Measurements from ENCODE around the gene CFAP410. TPM values are rescaled to one million over a fixed set of nuclear protein-coding genes. Genes with fewer than 3 reads are reported as not detected.

CFAP410 gene
- polyA plus RNA-seq, 1 of the 3 experiments (the other 2 are of a cell fraction) = 18.0 TPM

DNA sequence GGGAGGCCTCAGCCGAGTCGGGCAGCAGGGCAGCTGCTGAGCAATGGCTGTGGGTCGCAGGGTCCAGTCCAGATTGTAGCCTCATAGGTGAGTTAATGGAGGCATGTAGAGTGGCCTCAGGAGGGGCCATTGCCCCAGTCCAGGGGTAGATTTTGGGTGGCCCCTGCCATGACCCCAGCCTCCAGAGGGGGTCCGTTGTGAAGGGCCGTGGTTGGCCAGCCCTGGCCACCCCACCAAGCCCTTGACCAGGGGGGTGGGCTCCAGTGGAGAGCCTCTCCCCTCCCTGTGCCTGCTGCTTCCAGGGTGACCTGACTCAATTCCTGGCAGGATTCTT, 40.3 kb upstream of the CFAP410 start:
- ChIA-PET CTCF (no interaction called here), POLR2A (no interaction called here)
- no CpG with 5 or more reads among the region's 5 CpGs for WGBS (ENCODE audit: low lambda C conversion rate)
- Histone ChIP-seq H3K9me3 (no peaks in the 10 kb centered on the region), H4K20me1 (ENCODE audit: insufficient read depth) (no peaks in the 10 kb centered on the region), H3K27ac (ENCODE audit: low read depth in 2 of 2, low read length in 1 of 2) (no peak overlapping the region), H3K4me1 (ENCODE audit: control insufficient read depth in 1 of 2, insufficient read depth in 2 of 2, low read depth in 1 of 2, low read length in 1 of 2) (no peaks in the 10 kb centered on the region; a peak in 1 of 4 replicates), H3K4me3 (ENCODE audit: low read depth in 2 of 2, low read length in 1 of 2) (no peak overlapping the region), H3F3A (replicated peaks; ENCODE audit: insufficient read depth) (no peaks in the 10 kb centered on the region), H2AFZ (ENCODE audit: low read depth) (no peak overlapping the region), H3K36me3 (replicated peaks in 1 of 2; ENCODE audit: control insufficient read depth in 1 of 2, insufficient read depth in 2 of 2, low read length in 1 of 2) (no peaks in the 10 kb centered on the region), H3K27me3 (ENCODE audit: insufficient read depth) (peaks cover 60% of the 10 kb centered on the region), H3K9me2 (no peaks in the 10 kb centered on the region), H3K9ac (no peak overlapping the region), H3K79me2 (ENCODE audit: insufficient read depth) (no peaks in the 10 kb centered on the region), H3K4me2 (no peak overlapping the region)
- DNase-seq = peak; percentile 14
- TF ChIP-seq RCOR1 (IDR thresholded peaks at IDR 0.05; ENCODE audit: low read length) (no peak), JUND (IDR thresholded peaks at IDR 0.05) (no peak), TCF12 (IDR thresholded peaks at IDR 0.05) (no peak), GATA2 (CRISPR knock-in tag; IDR thresholded peaks at IDR 0.05) (no peak), YY1 (IDR thresholded peaks at IDR 0.05; ENCODE audit: low read depth) (no peak), FOXM1 (IDR thresholded peaks at IDR 0.05; ENCODE audit: low read depth) (no peak), EP300 (IDR thresholded peaks at IDR 0.05; ENCODE audit: borderline replicate concordance in 1 of 2, low read depth in 1 of 2, low read length in 1 of 2) (no peak), RFX5 (IDR thresholded peaks at IDR 0.05; ENCODE audit: low read length) (no peak), MXI1 (IDR thresholded peaks at IDR 0.05; ENCODE audit: low read depth, low read length) (no peak)
- TF ChIP-seq, protein P1, sequence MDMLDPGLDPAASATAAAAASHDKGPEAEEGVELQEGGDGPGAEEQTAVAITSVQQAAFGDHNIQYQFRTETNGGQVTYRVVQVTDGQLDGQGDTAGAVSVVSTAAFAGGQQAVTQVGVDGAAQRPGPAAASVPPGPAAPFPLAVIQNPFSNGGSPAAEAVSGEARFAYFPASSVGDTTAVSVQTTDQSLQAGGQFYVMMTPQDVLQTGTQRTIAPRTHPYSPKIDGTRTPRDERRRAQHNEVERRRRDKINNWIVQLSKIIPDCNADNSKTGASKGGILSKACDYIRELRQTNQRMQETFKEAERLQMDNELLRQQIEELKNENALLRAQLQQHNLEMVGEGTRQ (IDR thresholded peaks at IDR 0.05; ENCODE audit: borderline replicate concordance, low read depth, low read length) = no peak
- TF ChIP-seq, protein P2, sequence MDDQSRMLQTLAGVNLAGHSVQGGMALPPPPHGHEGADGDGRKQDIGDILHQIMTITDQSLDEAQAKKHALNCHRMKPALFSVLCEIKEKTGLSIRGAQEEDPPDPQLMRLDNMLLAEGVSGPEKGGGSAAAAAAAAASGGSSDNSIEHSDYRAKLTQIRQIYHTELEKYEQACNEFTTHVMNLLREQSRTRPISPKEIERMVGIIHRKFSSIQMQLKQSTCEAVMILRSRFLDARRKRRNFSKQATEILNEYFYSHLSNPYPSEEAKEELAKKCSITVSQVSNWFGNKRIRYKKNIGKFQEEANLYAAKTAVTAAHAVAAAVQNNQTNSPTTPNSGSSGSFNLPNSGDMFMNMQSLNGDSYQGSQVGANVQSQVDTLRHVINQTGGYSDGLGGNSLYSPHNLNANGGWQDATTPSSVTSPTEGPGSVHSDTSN (IDR thresholded peaks at IDR 0.05) = no peak

DNA sequence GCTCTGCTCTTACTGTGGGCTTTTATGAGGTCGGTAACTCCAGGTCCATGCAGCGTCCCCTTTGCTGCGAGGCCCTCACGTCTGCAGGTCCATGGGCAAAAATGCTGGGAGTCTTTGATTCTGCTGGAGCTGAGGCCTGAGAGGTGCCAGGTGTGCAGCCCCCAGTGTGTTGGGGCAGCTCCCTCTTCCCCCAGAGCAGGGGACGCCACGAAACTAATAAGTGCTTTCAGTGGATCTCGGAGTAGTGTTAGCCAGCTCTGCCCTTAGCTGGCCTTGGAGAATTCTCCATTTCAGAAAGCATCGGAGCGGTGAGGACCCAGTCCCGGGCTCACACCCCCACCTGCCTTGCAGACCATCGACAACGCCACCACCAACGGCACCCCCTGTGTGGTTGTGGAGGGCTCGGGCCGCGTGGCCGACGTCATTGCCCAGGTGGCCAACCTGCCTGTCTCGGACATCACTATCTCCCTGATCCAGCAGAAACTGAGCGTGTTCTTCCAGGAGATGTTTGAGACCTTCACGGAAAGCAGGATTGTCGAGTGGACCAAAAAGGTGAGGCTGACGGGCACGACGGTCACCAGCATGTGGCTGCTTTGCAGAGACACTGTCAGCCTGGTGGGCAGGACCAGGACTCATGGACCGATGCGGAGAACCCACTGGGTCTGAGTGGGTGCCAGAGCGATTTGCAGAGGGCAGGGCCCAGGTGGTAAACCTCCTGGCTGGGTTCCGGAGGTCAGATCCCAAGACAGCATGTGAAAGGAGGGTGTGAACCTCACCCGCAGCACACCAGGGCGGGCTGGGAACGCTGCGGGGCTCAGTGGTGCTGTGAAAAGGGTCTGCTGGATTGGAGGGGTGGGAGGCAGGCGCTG, 39.7 kb upstream of the CFAP410 start:
- H3F3A ChIP-seq (replicated peaks; ENCODE audit: insufficient read depth) = no peaks in the 10 kb centered on the region
- 44% methylated on average over 15 of the region's 34 CpGs for WGBS (ENCODE audit: low lambda C conversion rate)
- TF ChIP-seq EP300 (IDR thresholded peaks at IDR 0.05; ENCODE audit: borderline replicate concordance in 1 of 2, low read depth in 1 of 2, low read length in 1 of 2) = no peak
- no peak for TF ChIP-seq MEF2A (IDR thresholded peaks at IDR 0.05; ENCODE audit: borderline replicate concordance, low read depth)
- TF ChIP-seq, protein P2 (IDR thresholded peaks at IDR 0.05) = no peak
- no peak for TF ChIP-seq TAF1 (IDR thresholded peaks at IDR 0.05; ENCODE audit: borderline replicate concordance, low read depth, low read length)
- TF ChIP-seq RXRA (IDR thresholded peaks at IDR 0.05; ENCODE audit: borderline replicate concordance, low read depth) = no peak
- TF ChIP-seq YY1 (IDR thresholded peaks at IDR 0.05; ENCODE audit: low read depth) = no peak
- TF ChIP-seq FOSL2 (IDR thresholded peaks at IDR 0.05; ENCODE audit: borderline replicate concordance, low read depth) = no peak
- no peak for TF ChIP-seq JUND (IDR thresholded peaks at IDR 0.05)
- TF ChIP-seq, protein P3, sequence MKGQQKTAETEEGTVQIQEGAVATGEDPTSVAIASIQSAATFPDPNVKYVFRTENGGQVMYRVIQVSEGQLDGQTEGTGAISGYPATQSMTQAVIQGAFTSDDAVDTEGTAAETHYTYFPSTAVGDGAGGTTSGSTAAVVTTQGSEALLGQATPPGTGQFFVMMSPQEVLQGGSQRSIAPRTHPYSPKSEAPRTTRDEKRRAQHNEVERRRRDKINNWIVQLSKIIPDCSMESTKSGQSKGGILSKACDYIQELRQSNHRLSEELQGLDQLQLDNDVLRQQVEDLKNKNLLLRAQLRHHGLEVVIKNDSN (IDR thresholded peaks at IDR 0.05; ENCODE audit: borderline replicate concordance, low read depth) = no peak
- no peak for TF ChIP-seq ELF1 (IDR thresholded peaks at IDR 0.05)
- TF ChIP-seq RAD21 (IDR thresholded peaks at IDR 0.05; ENCODE audit: low read length) = no peak
- TF ChIP-seq, protein P4, sequence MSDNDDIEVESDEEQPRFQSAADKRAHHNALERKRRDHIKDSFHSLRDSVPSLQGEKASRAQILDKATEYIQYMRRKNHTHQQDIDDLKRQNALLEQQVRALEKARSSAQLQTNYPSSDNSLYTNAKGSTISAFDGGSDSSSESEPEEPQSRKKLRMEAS (IDR thresholded peaks at IDR 0.05; ENCODE audit: low read depth) = no peak
- TF ChIP-seq GABPA (IDR thresholded peaks at IDR 0.05; ENCODE audit: low read depth) = no peak
- TF ChIP-seq FOXJ3 (CRISPR knock-in tag; IDR thresholded peaks at IDR 0.05) = no peak
- TF ChIP-seq SIN3A (IDR thresholded peaks at IDR 0.05; ENCODE audit: borderline replicate concordance, low read depth, low read length) = no peak
- no peak for TF ChIP-seq TCF12 (IDR thresholded peaks at IDR 0.05)
- TF ChIP-seq, protein P5, sequence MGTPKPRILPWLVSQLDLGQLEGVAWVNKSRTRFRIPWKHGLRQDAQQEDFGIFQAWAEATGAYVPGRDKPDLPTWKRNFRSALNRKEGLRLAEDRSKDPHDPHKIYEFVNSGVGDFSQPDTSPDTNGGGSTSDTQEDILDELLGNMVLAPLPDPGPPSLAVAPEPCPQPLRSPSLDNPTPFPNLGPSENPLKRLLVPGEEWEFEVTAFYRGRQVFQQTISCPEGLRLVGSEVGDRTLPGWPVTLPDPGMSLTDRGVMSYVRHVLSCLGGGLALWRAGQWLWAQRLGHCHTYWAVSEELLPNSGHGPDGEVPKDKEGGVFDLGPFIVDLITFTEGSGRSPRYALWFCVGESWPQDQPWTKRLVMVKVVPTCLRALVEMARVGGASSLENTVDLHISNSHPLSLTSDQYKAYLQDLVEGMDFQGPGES (IDR thresholded peaks at IDR 0.05; ENCODE audit: low read depth, low read length) = no peak
- TF ChIP-seq FOXM1 (IDR thresholded peaks at IDR 0.05; ENCODE audit: low read depth) = no peak

More for the DNA sequence above, 39.7 kb upstream of the CFAP410 start:
- H3K27ac ChIP-seq (ENCODE audit: low read depth in 2 of 2, low read length in 1 of 2) = no peak overlapping the region
- H3K9me3 ChIP-seq = no peaks in the 10 kb centered on the region
- no peaks in the 10 kb centered on the region; a peak in 1 of 4 replicates for H3K4me1 ChIP-seq (ENCODE audit: control insufficient read depth in 1 of 2, insufficient read depth in 2 of 2, low read depth in 1 of 2, low read length in 1 of 2)
- H4K20me1 ChIP-seq (ENCODE audit: insufficient read depth) = no peaks in the 10 kb centered on the region
- peak; percentile 20 for DNase-seq
- ChIA-PET POLR2A (no interaction called here), CTCF (interaction anchor here (0.9 to 1.6 kb wide), 2 partner anchors 77 to 420 kb away, joined by 3 to 5 read pairs; partner anchors contain the start of gene LRRC3)
- H3K79me2 ChIP-seq (ENCODE audit: insufficient read depth) = no peaks in the 10 kb centered on the region
- H3K9me2 ChIP-seq = no peaks in the 10 kb centered on the region
- H2AFZ ChIP-seq (ENCODE audit: low read depth) = no peak overlapping the region
- H3K27me3 ChIP-seq (ENCODE audit: insufficient read depth) = peaks cover 66% of the 10 kb centered on the region
- H3K4me3 ChIP-seq (ENCODE audit: low read depth in 2 of 2, low read length in 1 of 2) = no peak overlapping the region
- no peak overlapping the region for H3K4me2 ChIP-seq
- H3K36me3 ChIP-seq (replicated peaks in 1 of 2; ENCODE audit: control insufficient read depth in 1 of 2, insufficient read depth in 2 of 2, low read length in 1 of 2) = no peaks in the 10 kb centered on the region
- no peak overlapping the region for H3K9ac ChIP-seq
